CD4-positive, alpha-beta T cell treated with Interferon alpha-2 for 1 hour (primary cell): ENCODE measurements around the gene RETSAT.

ENCODE experiments used
- DNase-seq, 2 donors: peaks; one replicate each; pipeline ENCODE4 v3.0.0-alpha.2; 2020 to 2022

Gene RETSAT

DNA sequence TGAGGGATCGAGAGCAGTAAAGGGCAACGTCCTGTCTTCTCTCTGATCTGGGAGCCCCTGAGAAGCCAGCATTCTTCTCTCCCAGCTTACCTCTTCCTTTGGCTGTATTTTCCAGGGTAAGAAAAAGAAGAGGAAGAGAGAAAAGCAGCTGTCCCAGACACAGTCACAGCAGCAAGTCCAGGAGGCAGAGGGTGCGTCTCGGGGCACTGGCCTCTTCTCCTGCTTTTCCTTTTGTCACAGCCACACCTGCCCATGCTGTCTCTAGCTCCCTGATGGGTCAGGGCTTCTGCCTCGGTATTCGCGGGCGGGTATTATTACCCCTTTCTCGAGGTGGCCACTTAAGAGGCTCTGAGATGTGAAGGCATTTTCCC lies 46.8 kb downstream of the RETSAT start:
- DNase-seq: no peak

DNA sequence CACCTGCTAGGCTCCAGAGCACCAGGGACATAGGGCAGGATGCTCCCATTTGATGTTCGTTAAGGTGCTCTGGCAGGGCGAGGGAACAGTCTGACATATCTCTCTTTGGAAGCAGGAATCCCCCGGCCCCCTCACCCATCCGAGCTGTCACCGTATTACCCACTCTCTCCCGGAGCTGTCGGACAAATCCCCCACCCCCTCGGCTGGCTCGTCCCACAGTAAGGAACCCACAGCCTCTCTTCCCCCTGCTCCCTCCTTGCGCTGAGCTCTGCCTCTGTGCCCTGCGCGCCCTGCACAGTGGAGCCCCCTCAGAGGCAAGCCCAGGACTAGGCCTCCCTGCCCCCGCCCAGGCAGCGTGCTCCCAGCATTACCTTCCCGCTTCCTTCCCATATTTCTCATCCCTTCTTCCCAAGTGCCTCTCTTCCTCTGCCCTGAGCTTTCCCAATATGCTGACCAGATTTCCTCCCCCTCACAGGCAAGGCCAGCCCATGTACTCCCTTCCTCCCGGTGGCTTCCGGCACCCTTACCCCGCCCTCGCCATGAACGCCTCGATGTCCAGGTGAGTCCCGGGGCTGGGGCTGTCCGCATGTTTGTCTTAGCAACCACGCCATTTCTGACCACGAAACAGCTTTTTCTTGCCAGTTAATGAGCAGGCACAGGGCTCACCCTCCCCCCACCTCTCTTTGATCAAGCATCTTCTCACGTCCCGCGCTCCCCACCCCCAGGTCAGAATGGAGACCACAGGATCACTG lies 50.4 kb downstream of the RETSAT start:
- DNase-seq: no peak

- no peak for DNase-seq
Measured at GRCh38 chr2:85302121-85302520, 52.2 kb downstream of the RETSAT start.
